GM19240 (cell line): ENCODE data around the gene SCARB1.
A peak's percentile ranks its signal among the peaks of the same experiment; 100 is the strongest.

ENCODE experiments used
- DNase-seq: peaks from one replicate; pipeline ENCODE4 v3.0.0; 2011; ENCODE audit warnings: low spot score; ENCODE audit not compliant: insufficient read length

The SCARB1 gene

GRCh38 chr12:124842800-124843510 lies 20.7 kb downstream of the SCARB1 start:
- no peak for DNase-seq

GRCh38 chr12:124842073-124842749 lies 21.5 kb downstream of the SCARB1 start:
- no peak for DNase-seq

DNA sequence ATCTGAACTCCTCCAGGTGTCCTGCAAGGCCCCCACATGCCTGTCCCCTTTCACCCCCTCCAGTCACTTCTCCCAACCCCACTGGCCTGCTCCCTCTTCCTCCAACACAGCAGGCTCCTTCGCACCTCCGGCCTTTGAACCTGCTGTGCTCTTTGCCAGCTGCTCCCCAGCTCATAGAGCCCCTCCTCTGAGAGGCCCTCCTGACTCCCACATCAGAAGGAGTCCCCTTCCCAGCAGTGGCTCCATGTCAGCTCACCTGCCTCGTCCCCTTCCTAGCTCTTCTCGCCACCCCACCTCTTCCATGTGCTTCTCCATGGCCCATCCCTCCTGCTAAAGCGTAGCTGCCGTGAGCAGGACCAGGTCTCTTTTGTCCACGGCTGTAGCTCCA lies 22.1 kb downstream of the SCARB1 start:
- DNase-seq: no peak

DNA sequence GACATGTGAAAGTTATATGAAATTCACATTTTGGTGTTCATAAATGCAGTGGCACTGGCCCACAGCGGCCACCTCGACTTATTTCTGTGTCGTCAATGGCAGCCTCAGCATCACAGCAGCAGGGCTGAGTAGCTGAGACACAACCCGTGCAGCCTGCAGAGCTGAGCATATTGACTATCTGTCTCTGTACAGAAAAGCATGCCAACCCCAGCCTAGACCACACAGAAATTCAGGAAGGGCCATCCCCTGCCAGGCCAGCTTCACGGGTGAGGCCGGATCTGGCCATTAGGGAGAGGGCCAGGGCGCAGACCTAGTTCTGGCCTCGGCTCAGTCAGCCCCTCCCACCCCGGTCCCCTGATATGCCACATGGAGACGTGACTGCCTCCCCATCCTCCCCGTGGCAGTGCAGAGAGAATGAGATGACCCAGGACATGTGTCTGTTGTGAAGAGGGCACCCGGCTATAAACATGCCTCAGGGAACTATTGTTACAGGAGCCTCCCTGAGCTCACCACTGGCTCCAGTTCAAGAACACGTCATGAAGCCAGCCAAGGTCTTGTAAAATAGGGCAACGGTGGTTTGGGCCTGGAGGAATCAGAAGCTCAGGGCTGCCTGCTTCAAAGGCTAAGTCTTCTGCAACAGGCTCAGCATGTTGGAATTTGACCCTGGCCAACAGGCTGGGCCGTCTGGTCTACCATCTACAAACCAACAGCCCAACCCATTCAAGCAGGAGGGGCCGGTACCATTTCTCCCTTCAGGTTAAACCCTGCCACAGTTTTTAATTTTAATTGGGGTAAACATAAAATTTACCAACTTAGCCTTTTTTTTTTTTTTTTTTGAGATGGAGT lies 25.5 kb downstream of the SCARB1 start:
- no peak for DNase-seq

GRCh38 chr12:124837249-124837897 lies 26.3 kb downstream of the SCARB1 start:
- DNase-seq: no peak

- no peak for DNase-seq
Observed at GRCh38 chr12:124836759-124837158, 26.9 kb downstream of the SCARB1 start.

- DNase-seq: no peak
Observed at GRCh38 chr12:124835656-124836410, 27.8 kb downstream of the SCARB1 start.

GRCh38 chr12:124834822-124835221 lies 28.8 kb downstream of the SCARB1 start:
- no peak for DNase-seq

DNA sequence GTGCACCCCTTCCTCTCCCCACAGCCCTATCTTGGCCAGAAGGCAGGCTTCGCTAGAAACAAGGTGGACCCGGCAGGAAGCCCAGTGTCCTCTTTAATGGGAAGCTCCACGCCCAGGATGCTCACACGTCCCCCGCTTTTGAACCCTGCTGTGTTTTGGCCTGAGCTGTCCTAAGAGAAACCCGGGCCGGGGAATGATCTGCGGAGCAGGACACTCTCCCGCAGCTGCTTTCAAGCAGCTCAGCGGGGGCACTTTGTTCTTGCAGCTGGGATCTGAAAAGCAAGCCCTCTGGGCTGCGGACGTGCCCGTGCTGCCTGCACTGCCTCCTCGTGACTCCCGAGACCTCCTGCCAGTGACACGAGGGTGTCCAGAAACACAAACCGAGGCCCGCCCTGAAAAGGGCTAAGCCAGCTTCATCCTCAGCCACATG lies 30.0 kb downstream of the SCARB1 start:
- no peak for DNase-seq

GRCh38 chr12:124832856-124833255 lies 30.8 kb downstream of the SCARB1 start:
- no peak for DNase-seq

DNA sequence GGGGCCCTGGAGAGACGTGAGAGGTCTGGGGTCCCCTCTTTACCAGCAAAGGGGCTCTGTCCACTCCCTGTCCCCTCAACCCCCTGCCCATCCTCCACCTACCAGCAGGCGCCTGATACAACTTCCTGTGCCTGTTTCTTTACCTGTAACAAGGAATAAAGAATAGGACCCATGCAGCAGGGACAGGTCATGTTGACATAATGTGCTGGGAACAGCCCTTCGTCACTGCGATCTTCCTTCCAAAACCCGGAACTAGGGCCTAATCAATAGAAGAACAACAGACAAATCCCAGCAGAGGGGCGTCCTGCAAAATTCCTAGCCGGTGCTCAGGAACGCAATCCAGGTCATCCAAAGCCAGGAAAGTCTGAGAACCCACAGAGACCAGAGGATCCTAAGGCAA lies 32.1 kb downstream of the SCARB1 start:
- no peak for DNase-seq

GRCh38 chr12:124830306-124830705 lies 33.4 kb downstream of the SCARB1 start:
- DNase-seq: no peak

DNA sequence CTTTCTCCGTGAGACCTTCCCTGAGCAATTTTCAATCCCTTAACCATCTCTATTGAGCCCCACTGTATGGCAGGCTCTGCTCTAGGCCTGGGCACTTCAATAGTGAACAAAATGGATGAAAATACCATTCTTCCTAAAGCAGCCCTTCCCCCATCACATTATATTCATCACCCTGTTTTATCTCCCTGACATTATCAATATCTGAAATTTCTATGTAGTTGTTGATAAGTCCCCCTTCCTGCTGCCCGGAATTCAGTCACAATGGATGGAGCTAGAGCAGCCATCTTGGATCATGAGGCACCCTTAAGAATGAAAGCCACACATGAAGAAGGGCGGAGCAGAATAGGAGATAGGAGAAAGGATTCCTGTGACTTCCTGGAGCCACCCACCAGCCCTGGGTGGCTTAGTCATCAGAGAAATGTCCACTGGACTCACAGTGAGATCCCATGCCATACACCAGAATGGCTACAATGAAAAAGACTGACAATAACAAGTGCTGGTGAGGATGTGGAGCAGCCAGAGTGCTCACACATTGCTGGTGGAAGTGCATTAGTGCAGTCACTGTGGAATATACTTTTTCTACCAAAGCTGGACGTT lies 33.9 kb downstream of the SCARB1 start:
- no peak for DNase-seq

DNA sequence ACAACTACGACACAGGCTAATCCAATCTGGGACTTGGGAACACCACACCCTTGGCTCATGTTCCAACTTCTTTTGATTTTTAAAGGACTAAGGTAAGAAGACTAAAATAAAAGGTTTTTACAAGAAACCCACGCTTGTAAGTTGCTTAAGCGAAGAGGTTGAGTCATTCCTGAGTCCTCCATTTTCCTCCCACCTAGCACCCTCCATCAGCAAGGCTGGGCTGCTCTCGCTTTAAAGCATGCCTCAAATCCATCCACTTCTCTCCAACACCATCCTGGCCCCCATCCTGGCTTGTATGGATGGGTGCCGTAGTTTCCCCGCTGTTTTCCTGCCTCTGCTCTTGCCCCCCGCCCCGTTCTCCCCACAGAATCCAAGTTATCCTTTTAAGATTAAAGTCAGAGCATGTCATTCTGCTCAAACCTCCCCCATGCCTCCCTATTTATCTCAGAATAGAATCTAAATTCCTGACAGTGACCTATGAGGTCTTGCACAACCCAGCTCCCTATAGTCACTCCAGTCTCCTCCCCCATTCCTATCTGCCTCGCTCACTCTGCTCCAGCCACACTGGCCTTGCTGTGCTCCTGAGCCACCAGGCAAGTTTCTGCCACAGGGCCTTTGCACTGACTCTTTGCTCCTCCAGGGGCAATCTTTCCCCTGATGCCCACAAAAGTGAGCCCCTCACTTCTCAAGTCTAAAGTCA lies 34.5 kb downstream of the SCARB1 start:
- DNase-seq: no peak

GRCh38 chr12:124828264-124829007 lies 35.2 kb downstream of the SCARB1 start:
- no peak for DNase-seq

GRCh38 chr12:124827588-124828184 lies 36.0 kb downstream of the SCARB1 start:
- peak; percentile 35 for DNase-seq

- no peak for DNase-seq
Observed at GRCh38 chr12:124824195-124824594, 39.5 kb downstream of the SCARB1 start.

GRCh38 chr12:124823272-124823970 lies 40.2 kb downstream of the SCARB1 start:
- DNase-seq: no peak
